ENCODE results near the gene ITPR2. TPM values are rescaled to one million over a fixed set of nuclear protein-coding genes. Genes with fewer than 3 reads are reported as not detected.
A peak's percentile ranks its signal among the peaks of the same experiment; 100 is the strongest.

The ITPR2 gene
- total and polyA plus RNA-seq, 2 experiments from 2014 or later: 5.0 to 9.1 TPM

GRCh38 chr12:26724309-26724702 is 108.7 kb downstream of the ITPR2 start:
- in situ Hi-C loops (cut with MboI): no loop called here
- Histone ChIP-seq H3K4me2 (ENCODE audit: unreplicated experiment) (peak overlapping the region; percentile 56), H3K9ac (no peak overlapping the region), H4K20me1 (ENCODE audit: insufficient read depth) (no peaks in the 10 kb centered on the region), H3K9me2 (ENCODE audit: insufficient read depth) (no peaks in the 10 kb centered on the region), H2AFZ (peak overlapping the region; percentile 30), H3K36me3 (ENCODE audit: low read depth) (no peaks in the 10 kb centered on the region), H3K4me3 (peak overlapping the region; percentile 27), H3K9me3 (ENCODE audit: low read depth) (no peaks in the 10 kb centered on the region), H3K79me2 (ENCODE audit: insufficient read depth) (no peaks in the 10 kb centered on the region), H3K27ac (peak overlapping the region; percentile 9; the same call in 1 of the 2 replicates), H3F3A (ENCODE audit: insufficient read depth) (0 out of 2 replicates have a peak, but pooled peaks cover 24% of the 10 kb centered on the region), H3K4me1 (ENCODE audit: insufficient read depth) (peaks cover 13% of the 10 kb centered on the region), H3K27me3 (replicated peaks; ENCODE audit: insufficient read depth) (no peaks in the 10 kb centered on the region)
- no peak for DNase-seq
- 70 to 83% methylated on average over 4 of the region's 4 CpGs for WGBS, 2 experiments (ENCODE audit: low coverage in 1 of 2, low lambda C conversion rate in 2 of 2, missing lambda C conversion rate in 2 of 2)
- TF ChIP-seq EZH2 (IDR thresholded peaks at IDR 0.05; ENCODE audit: insufficient read depth, poor library complexity, severe bottlenecking): no peak
- TF ChIP-seq EZH2phosphoT487 (IDR thresholded peaks at IDR 0.05; ENCODE audit: insufficient read depth, low read depth): no peak

DNA sequence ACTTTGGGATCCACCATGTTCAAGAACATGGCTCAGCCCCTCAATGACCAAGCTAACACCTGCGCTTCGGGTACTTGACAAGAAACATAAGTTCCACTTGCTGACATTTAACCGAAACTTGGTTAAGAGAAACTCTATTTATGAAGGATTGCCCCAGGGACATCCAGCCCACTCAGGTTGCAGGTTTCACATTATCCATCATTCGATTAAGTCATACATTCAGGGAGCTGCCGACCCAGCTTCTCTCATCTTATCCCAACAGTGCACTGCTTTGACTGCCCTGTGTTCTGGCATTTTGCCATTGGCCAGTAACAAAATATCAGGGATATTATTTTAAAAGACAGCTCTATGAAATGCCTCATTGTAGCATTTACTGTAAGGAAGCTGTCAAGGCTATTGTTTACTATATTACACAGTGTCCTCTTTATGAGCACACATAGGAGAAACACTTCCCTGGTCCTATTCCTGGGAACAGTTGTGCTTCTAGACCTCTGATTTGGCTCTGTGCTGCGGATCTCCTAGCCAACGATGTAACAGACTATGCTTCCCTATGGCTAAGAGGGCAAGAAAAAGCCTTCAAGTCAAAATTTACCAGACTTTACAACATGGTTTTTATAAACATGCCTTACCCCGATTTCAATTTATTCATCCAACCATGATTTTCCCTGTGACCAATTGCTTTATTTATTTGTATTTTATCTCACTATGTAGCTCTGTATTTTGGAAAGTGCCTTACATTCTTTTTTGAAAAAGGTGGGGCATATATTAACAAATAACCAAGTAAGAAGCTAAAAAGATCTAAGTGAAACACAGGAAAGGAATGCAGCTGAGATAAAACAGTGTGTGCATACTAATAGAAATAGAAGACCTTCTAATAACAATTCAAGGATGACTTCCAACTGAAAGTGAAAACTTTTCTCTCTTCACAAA is 109.3 kb downstream of the ITPR2 start:
- Histone ChIP-seq H2AFZ (peak overlapping the region; percentile 30), H3K79me2 (ENCODE audit: insufficient read depth) (no peaks in the 10 kb centered on the region), H3K4me1 (ENCODE audit: insufficient read depth) (peaks cover 13% of the 10 kb centered on the region), H3K9me3 (ENCODE audit: low read depth) (no peaks in the 10 kb centered on the region), H3K9me2 (ENCODE audit: insufficient read depth) (no peaks in the 10 kb centered on the region), H3K36me3 (ENCODE audit: low read depth) (no peaks in the 10 kb centered on the region), H3F3A (ENCODE audit: insufficient read depth) (0 out of 2 replicates have a peak, but pooled peaks cover 19% of the 10 kb centered on the region), H3K27me3 (replicated peaks; ENCODE audit: insufficient read depth) (no peaks in the 10 kb centered on the region), H4K20me1 (ENCODE audit: insufficient read depth) (no peaks in the 10 kb centered on the region), H3K27ac (peak overlapping the region; percentile 9; the same call in 1 of the 2 replicates), H3K9ac (no peak overlapping the region), H3K4me3 (peak overlapping the region; percentile 27), H3K4me2 (ENCODE audit: unreplicated experiment) (peak overlapping the region; percentile 56)
- in situ Hi-C loops (cut with MboI): no loop called here
- TF ChIP-seq EZH2phosphoT487 (IDR thresholded peaks at IDR 0.05; ENCODE audit: insufficient read depth, low read depth) (no peak), EZH2 (IDR thresholded peaks at IDR 0.05; ENCODE audit: insufficient read depth, poor library complexity, severe bottlenecking) (no peak)
- 74 to 77% methylated on average over 8 of the region's 8 CpGs for WGBS, 2 experiments (ENCODE audit: low coverage in 1 of 2, low lambda C conversion rate in 2 of 2, missing lambda C conversion rate in 2 of 2)
- DNase-seq: peak; percentile 61

DNA sequence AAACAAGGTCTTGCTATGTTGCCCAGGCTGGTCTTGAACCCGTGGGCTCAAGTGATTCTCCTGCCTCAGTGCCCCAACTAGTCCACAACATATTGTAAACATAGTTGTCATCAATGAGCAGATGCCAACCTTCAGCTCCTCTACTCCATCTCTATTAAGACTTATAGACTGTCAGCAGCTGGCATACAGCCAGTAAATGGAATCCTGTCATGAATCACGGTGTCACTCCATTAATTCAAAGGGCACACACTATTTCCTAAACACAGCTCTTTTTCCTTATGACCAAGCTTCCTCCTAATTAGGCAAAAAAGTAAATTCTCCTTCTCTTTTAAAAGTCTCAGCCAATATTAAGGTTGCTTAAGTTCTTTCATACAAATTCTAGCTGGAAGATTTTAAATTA is 111.2 kb downstream of the ITPR2 start:
- TF ChIP-seq EZH2 (IDR thresholded peaks at IDR 0.05; ENCODE audit: insufficient read depth, poor library complexity, severe bottlenecking): no peak
- Histone ChIP-seq H3K79me2 (ENCODE audit: insufficient read depth) (no peaks in the 10 kb centered on the region), H3K4me2 (ENCODE audit: unreplicated experiment) (no peak overlapping the region), H3K9me3 (ENCODE audit: low read depth) (no peaks in the 10 kb centered on the region), H3K27me3 (replicated peaks; ENCODE audit: insufficient read depth) (no peaks in the 10 kb centered on the region), H3K27ac (no peak overlapping the region), H3K9me2 (ENCODE audit: insufficient read depth) (no peaks in the 10 kb centered on the region), H3K36me3 (ENCODE audit: low read depth) (no peaks in the 10 kb centered on the region), H3F3A (ENCODE audit: insufficient read depth) (0 out of 2 replicates have a peak, but pooled peaks cover 16% of the 10 kb centered on the region), H3K4me1 (ENCODE audit: insufficient read depth) (peaks cover 13% of the 10 kb centered on the region), H2AFZ (no peak overlapping the region), H3K4me3 (no peak overlapping the region), H4K20me1 (ENCODE audit: insufficient read depth) (no peaks in the 10 kb centered on the region), H3K9ac (no peak overlapping the region)
- 68 to 70% methylated on average over 2 of the region's 2 CpGs for WGBS, 2 experiments (ENCODE audit: low coverage in 1 of 2, low lambda C conversion rate in 2 of 2, missing lambda C conversion rate in 2 of 2)
- in situ Hi-C loops (cut with MboI): no loop called here
- DNase-seq: peak; percentile 15

GRCh38 chr12:26719852-26720251 is 113.1 kb downstream of the ITPR2 start:
- Histone ChIP-seq H3K27ac (no peak overlapping the region), H3K27me3 (replicated peaks; ENCODE audit: insufficient read depth) (no peaks in the 10 kb centered on the region), H3K36me3 (ENCODE audit: low read depth) (no peaks in the 10 kb centered on the region), H2AFZ (no peak overlapping the region), H3K9me3 (ENCODE audit: low read depth) (no peaks in the 10 kb centered on the region), H3K79me2 (ENCODE audit: insufficient read depth) (no peaks in the 10 kb centered on the region), H3K9me2 (ENCODE audit: insufficient read depth) (no peaks in the 10 kb centered on the region), H3K4me1 (ENCODE audit: insufficient read depth) (peaks cover 13% of the 10 kb centered on the region), H4K20me1 (ENCODE audit: insufficient read depth) (no peaks in the 10 kb centered on the region), H3F3A (ENCODE audit: insufficient read depth) (0 out of 2 replicates have a peak, but pooled peaks cover 16% of the 10 kb centered on the region), H3K4me3 (no peak overlapping the region), H3K4me2 (ENCODE audit: unreplicated experiment) (no peak overlapping the region), H3K9ac (no peak overlapping the region)
- TF ChIP-seq EZH2 (IDR thresholded peaks at IDR 0.05; ENCODE audit: insufficient read depth, poor library complexity, severe bottlenecking) (no peak), EZH2phosphoT487 (IDR thresholded peaks at IDR 0.05; ENCODE audit: insufficient read depth, low read depth) (no peak)
- in situ Hi-C loops (cut with MboI): no loop called here
- DNase-seq: peak; percentile 15
- 96 to 100% methylated on average over 1 of the region's 1 CpG for WGBS, 2 experiments (ENCODE audit: low coverage in 1 of 2, low lambda C conversion rate in 2 of 2, missing lambda C conversion rate in 2 of 2)
